HS-5 (cell line): Measurements from ENCODE around the gene DNAJA1.
A peak's percentile ranks its signal among the peaks of the same experiment; 100 is the strongest.
"Not testable (repeated sequence)": the region's sequence is repeated elsewhere in the genome, so short reads cannot be mapped to it uniquely, and the experiment has no call there.

Experiments
- DNase-seq: peaks from one replicate; pipeline ENCODE4 v3.0.0-alpha.2; 2012; ENCODE audit warnings: low read depth

Gene DNAJA1

GRCh38 chr9:33024966-33025571, at the start of gene DNAJA1:
Gene DNAJA1, plus strand, starts transcription at chr9:33025273. Its CDS starts 1,212 bp downstream, at chr9:33026485.
- DNase-seq: peak; percentile 70

- no peak for DNase-seq
Observed at GRCh38 chr9:32978051-32978450, 47.0 kb upstream of the DNAJA1 start.

DNA sequence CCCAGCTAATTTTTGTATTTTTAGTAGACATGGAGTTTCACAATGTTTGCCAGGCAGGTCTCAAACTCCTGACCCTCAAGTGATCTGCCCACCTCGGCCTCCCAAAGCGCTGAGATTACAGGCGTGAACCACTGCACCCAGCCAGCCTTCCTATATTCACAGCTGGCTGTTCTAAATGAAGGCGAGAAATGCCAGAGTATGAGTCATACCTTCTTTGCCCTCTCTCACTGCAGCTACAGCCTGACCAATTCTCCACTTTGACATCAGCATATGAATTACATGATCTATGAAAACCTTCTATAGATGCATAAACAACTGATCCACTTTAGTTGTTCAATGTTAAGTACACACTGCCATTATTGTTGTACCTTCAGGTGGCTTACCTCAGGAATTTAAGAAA, 38.1 kb upstream of the DNAJA1 start:
- DNase-seq: no peak

DNA sequence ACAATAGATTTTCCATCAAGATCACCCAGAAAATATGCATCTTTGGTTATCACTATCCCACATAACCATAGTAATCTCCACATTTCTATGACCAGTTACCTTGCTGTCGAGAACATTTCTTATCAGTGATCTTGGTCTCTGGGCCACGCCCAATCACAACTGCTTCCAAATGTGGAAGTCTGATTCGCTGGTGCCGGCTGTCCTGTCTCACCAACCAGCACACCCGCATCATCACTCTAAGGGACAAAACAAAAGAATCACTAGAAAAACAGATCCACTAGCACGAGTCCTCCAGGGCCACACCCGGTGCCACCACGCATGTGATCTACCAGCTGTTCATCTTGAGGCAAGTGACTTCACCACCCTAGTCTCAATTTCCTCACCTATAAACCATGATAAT, 35.4 kb upstream of the DNAJA1 start:
- DNase-seq: no peak

- DNase-seq: no peak
Observed at GRCh38 chr9:32991897-32992594, 33.0 kb upstream of the DNAJA1 start.

DNA sequence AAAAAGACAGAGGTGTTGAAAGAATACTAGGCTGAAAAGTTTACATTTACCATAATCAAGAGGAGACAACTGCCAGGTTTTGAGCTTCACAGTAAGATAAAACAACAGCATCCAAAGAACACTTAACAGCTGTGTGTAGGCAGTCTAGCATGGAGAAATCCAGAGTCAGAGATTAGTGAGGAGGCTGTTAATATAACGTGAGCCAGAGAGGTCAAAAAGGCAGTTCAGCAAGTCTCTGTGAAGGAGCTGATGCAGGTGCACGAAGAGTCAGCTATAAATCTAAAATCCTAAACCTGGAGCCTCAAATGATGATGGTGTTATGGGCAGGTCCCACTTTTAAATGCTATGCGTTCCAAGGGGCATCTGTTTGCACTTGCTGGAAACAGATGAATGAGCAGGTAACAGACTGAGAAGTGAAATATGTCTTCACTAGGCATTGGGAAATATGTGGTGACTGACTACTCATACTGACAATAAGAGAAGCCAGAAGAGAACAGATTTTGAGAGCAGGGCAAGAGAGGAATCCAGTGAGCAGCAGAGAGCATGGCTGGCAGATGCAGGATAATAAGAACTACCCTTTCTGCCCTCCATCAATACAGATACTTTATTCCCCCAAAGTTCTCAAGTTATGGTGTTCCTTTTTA, 32.4 kb upstream of the DNAJA1 start:
- DNase-seq: no peak

DNA sequence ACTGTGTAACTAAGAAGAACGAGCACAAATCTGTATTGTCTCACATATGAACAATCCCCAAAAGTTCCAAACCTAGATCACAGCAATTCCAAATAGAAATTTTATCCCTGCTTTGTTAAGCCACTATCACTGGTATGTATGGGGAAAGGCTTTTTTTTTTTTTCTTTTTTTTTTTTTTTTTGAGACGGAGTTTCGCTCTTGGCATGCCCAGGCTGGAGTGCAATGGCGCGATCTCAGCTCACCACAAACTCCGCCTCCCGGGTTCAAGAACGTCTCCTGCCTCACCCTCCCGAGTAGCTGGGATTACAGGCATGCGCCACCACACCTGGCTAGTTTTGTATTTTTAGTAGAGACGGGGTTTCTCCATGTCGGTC, 24.4 kb upstream of the DNAJA1 start:
- not testable (repeated sequence) for DNase-seq

DNA sequence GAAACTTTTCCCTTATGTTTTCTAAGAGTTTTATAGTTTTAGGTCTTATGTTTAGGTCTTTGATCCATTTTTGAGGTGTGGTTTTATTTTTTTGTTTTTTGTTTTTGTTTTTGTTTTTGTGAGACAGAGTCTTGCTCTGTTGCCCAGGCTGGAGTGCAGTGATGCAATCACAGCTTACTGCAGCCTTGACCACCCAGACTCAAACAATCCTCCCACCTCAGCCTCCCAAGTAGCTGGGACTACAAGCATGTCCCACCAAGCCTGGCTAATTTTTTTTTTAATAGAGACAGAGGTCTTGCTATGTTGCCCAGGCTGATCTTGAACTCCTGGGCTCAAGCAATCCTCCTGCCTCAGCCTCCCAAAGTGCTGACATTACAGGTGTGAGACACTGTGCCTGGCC, 19.7 kb upstream of the DNAJA1 start:
- not testable (repeated sequence) for DNase-seq

DNA sequence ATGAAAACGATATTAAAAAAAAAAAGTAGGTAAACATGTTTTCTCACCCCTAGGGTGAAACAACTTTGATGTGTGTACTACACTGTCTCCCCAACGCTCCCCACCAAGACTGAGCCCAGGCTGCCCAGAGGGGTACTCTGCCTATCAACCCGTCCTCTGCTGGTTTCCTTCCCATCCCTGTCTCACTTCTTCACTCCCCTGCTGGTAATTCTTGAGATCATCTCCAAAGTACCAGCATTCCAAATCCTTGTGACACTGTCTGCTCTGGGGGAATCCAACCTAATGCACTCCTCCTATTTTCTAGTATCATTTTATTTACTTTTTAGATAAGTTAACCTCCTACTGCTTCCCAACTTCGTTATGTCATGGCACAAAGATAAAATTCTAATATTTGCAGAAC, 17.3 kb upstream of the DNAJA1 start:
- no peak for DNase-seq

DNA sequence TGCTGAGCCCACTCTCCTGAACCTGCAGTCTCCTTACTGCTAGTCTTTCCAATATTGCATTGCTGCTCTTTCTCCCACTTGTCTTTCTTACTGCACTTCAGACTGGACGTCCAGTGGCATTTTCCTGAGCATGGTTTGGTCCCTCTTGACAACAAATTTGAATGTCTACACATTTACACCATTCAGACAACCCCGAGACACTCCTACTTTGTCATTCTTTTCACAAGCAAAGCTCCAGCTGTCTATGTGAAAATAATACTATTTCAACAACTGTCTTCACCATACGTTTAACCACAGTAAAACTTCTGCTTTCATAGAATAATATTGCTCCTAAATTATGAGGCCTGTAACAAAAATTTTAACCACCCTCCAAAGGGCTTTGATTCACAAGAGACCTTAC, 13.2 kb upstream of the DNAJA1 start:
- DNase-seq: no peak

GRCh38 chr9:33012328-33013069, 12.6 kb upstream of the DNAJA1 start:
- no peak for DNase-seq

GRCh38 chr9:33013962-33014664, 11.0 kb upstream of the DNAJA1 start:
- no peak for DNase-seq

DNA sequence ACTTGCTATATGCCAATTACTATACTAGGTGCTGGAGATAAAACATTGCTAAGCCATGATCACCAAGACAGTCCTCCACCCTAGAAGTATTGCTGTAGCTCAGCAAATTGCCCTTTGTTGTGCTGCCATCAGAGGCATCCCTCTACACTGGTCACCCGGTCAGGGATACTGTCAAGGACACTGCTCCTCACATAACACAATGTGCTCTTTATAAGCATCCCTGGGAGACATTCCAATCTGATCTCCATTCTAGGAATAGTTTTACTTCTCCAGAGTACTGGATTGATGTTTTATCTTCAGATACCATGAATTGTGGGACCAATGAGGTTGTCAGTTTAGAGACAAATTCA, 10.4 kb upstream of the DNAJA1 start:
- DNase-seq: no peak

DNA sequence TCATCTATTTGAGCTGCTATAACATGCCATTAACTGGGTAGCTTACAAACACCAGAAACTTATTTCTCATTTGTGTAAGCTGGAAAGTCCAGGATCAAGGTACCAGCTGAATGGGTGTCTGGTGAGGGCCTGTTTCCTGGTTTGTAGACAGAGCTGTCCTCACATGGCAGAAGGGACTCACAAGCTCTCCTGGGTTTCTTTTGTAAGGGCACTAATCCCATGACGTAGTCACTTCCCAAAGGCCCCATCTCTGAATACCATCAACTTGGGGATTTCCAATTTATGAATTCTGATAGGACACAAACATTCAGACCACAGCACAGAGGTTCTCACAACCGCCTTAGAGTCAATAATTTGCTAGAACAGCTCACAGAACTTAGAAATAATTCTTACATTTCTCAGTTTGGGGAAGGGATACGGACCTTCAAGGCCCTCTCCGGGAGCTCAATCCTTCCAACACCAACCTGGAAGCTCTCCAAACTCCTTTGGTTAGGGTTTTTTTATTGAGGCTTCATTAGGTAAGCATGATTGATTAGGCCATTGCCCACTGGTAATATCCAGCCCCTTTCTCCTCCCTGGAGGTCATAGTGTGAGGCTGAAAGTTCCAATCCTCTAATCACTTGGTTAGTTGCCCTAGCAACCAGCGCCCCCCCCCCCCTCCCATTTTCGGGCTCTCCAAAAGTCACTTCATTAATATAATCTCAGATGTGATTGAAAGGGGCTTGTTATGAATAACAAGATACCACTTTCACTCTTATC, 7.6 kb upstream of the DNAJA1 start:
- no peak for DNase-seq

- DNase-seq: no peak
Observed at GRCh38 chr9:33019797-33020196, 5.3 kb upstream of the DNAJA1 start.

- DNase-seq: no peak
Observed at GRCh38 chr9:33022303-33022702, 2.8 kb upstream of the DNAJA1 start.

DNA sequence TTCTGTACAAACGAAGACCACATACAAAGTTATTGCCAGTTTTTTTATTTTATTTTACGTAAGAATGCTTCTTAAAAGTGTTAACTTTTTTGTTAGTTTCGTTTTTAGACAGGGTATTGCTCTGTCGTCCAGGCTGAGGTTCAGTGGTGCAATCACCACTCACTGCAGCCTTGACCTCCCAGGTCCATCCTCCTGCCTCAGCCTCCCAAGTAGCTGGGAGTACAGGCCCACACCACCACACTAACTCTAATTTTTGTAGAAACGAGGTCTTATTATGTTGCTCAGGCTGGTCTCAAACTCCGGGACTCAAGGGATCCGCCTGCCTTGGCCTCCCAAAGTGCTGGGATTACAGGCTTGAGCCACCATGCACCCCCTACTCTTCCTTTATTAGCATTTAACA, 2.3 kb upstream of the DNAJA1 start:
- DNase-seq: no peak

DNA sequence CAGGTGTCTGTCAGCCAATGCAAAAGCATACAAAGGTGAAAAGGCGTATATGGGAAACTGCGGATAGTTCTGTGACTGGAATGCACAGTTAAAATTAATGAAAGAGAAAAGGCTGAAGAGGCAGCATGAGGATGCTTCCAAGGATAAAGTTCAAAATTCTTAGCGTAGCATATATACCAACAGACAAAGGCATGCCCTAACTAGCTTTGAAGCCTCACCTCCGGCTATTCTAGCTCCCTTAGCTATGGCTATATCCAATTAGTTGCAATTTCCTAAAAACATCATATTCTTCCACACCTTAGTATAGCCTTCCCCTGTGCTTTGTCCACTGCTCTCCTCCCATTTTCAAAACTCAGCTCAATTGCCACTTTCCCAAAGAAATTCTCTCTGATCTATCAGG, 1.4 kb upstream of the DNAJA1 start:
- no peak for DNase-seq

DNA sequence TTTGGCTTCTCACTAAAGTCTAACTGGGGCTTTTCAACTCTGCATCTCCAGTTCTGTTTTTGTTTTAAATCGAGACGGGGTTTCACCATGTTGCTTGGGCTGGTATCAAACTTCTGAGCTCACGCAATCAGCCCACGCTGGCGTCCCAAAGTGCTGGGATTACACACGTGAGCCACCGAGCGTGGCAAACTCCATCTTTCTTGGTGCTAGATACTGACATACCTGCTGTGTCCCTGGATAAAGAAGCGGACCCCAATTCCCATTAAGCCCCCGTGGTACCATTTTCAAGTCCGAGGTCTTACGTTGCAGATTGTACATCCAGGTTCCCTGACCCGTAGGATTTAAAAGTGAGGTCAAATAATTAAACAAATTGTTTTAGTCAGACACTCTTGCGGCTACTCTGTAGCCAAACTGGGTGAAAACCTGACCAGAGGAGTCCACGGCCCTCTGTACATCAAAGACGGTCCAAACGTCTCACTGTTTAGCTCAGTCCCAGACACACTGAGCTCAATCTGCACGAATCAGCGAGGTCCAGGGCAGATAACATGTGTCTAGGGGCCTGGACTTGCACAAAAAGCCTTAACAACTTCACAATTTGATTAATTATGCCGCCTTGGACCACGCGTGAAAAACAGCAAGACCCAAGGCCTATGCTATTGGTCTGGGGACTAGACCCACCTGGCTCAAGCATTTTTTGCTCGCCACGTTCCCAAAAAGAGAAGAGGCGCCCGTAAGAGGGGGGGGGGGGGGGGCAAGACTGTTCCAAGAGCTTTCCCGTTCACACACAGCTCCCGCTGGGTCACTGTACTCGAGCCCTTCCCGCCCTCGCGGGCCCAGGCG, 727 bp upstream of the DNAJA1 start:
- DNase-seq: no peak

DNA sequence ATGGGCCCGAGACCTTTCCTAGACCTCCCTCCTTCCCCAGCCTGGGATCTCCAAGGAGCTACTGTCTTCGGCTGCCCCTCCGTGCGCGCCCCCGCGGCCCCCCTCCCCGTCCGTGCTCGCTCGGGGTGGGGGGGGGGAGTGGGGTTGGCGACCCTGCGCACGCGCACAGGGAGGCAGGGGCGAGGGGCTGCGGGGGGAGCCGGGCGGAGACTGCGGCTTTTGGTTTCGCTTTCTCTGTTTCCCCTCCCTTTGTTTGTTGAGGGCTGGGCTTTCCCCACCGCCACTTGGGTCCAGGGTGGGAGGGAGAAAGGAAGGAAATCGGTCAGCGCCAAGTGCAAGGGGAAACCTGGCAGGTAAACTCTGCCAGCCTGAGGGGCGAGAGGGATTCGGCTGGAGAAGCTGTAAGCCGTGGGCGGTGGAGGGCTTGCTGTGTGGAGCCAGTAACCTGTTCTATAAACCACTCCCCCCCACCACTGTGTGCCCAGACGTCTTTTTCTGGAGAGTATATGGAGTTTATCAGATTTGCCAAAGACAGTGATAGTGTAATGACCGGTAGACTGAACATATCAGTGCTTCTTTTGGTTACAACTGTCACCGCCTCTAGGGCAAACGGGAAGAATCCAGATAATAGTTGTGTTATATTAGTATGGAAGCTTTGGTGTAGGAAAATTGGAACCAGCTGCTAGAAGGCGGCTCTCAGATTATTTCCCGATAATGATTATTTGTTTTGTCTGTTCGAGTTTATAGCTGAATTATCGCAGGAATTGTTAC, 684 bp downstream of the DNAJA1 start:
- DNase-seq: no peak
